Osteoblast (primary cell): ENCODE results near the gene PTAFR. TPM values are rescaled to one million over a fixed set of nuclear protein-coding genes. Genes with fewer than 3 reads are reported as not detected.
A peak's percentile ranks its signal among the peaks of the same experiment; 100 is the strongest.

Source experiments
- DNase-seq: peaks from one replicate; pipeline ENCODE4 v3.0.0; 2011; ENCODE audit warnings: low spot score, mixed read lengths; ENCODE audit not compliant: insufficient read length; ENCODE audit errors: missing footprints
- H2AFZ ChIP-seq: 2 replicates; pipeline ENCODE4 v1.6.0; 2011; ENCODE audit warnings: mild to moderate bottlenecking, low read length
- H3K27ac ChIP-seq: 2 replicates; pipeline ENCODE4 v1.5.1; 2011; ENCODE audit warnings: mild to moderate bottlenecking, low read depth, low read length, moderate library complexity
- H3K27me3 ChIP-seq: 2 replicates; pipeline ENCODE4 v1.6.0; 2012; ENCODE audit warnings: mild to moderate bottlenecking, control low read depth, inconsistent platforms, low read length, moderate library complexity; ENCODE audit not compliant: insufficient read depth
- H3K36me3 ChIP-seq: 2 replicates; pipeline ENCODE4 v1.5.1; 2011; ENCODE audit warnings: mild to moderate bottlenecking, low read length, control low read depth, moderate library complexity; ENCODE audit not compliant: insufficient read depth
- H3K4me1 ChIP-seq: 2 replicates; pipeline ENCODE4 v1.5.1; 2011; ENCODE audit warnings: mild to moderate bottlenecking, low read length, control low read depth, moderate library complexity; ENCODE audit not compliant: insufficient read depth
- H3K4me2 ChIP-seq: 2 replicates; pipeline ENCODE4 v1.6.0; 2011; ENCODE audit warnings: mild to moderate bottlenecking, low read length; ENCODE audit not compliant: insufficient read depth
- H3K4me3 ChIP-seq: fragments of 200-600 bp; sonication (generic); 3 replicates; pipeline ENCODE4 v1.5.1; 2012; ENCODE audit warnings: mild to moderate bottlenecking, low read length, inconsistent platforms; ENCODE audit not compliant: insufficient read depth
- H3K79me2 ChIP-seq: 2 replicates; pipeline ENCODE4 v1.6.0; 2012; ENCODE audit warnings: mild to moderate bottlenecking, low read length, control low read depth, inconsistent platforms; ENCODE audit not compliant: insufficient read depth
- H3K9me3 ChIP-seq: 2 replicates; pipeline ENCODE4 v1.5.1; 2011; ENCODE audit warnings: low read depth, low read length, control low read depth
- H4K20me1 ChIP-seq: 2 replicates; pipeline ENCODE4 v1.6.0; 2012; ENCODE audit warnings: mild to moderate bottlenecking, low read length, control low read depth; ENCODE audit not compliant: insufficient read depth
- total RNA-seq: library from RNA; depleted of rRNA; stranded (reverse); fragments of >200 nt; gene quantifications from 2 replicates; pipeline ENCODE4 v1.2.3, GENCODE V29; 2012
- TF ChIP-seq, protein P1 (sequence below): IDR thresholded peaks from 2 replicates; pipeline ENCODE4 v1.5.1; 2011; ENCODE audit warnings: mild to moderate bottlenecking, low read depth, low read length, moderate library complexity; ENCODE audit errors: extremely low read depth

PTAFR gene
- total RNA-seq, 1 donor, result under 0.01 TPM

GRCh38 chr1:28127617-28128257 is 48.8 kb downstream of the PTAFR start:
- Histone ChIP-seq H3K27ac (no peak overlapping the region), H3K4me2 (no peak overlapping the region), H4K20me1 (no peaks in the 10 kb centered on the region), H3K4me3 (no peak overlapping the region), H3K27me3 (no peaks in the 10 kb centered on the region), H3K4me1 (peaks cover 15% of the 10 kb centered on the region), H2AFZ (no peak overlapping the region), H3K9me3 (no peaks in the 10 kb centered on the region), H3K79me2 (no peaks in the 10 kb centered on the region), H3K36me3 (no peaks in the 10 kb centered on the region)
- TF ChIP-seq, protein P1, sequence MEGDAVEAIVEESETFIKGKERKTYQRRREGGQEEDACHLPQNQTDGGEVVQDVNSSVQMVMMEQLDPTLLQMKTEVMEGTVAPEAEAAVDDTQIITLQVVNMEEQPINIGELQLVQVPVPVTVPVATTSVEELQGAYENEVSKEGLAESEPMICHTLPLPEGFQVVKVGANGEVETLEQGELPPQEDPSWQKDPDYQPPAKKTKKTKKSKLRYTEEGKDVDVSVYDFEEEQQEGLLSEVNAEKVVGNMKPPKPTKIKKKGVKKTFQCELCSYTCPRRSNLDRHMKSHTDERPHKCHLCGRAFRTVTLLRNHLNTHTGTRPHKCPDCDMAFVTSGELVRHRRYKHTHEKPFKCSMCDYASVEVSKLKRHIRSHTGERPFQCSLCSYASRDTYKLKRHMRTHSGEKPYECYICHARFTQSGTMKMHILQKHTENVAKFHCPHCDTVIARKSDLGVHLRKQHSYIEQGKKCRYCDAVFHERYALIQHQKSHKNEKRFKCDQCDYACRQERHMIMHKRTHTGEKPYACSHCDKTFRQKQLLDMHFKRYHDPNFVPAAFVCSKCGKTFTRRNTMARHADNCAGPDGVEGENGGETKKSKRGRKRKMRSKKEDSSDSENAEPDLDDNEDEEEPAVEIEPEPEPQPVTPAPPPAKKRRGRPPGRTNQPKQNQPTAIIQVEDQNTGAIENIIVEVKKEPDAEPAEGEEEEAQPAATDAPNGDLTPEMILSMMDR, result no peak
- DNase-seq, result no peak

GRCh38 chr1:28126783-28127490 is 49.6 kb downstream of the PTAFR start:
- no peak overlapping the region for H3K4me2 ChIP-seq
- no peaks in the 10 kb centered on the region for H3K27me3 ChIP-seq
- no peak overlapping the region for H3K27ac ChIP-seq
- no peak for DNase-seq
- no peaks in the 10 kb centered on the region for H3K36me3 ChIP-seq
- peaks cover 23% of the 10 kb centered on the region for H3K4me1 ChIP-seq
- no peaks in the 10 kb centered on the region for H4K20me1 ChIP-seq
- H2AFZ ChIP-seq, result no peak overlapping the region
- H3K4me3 ChIP-seq, result no peak overlapping the region
- H3K9me3 ChIP-seq, result no peaks in the 10 kb centered on the region
- TF ChIP-seq, protein P1, result no peak
- no peaks in the 10 kb centered on the region for H3K79me2 ChIP-seq

- H3K79me2 ChIP-seq, result no peaks in the 10 kb centered on the region
- DNase-seq, result no peak
- H3K4me3 ChIP-seq, result no peak overlapping the region
- no peaks in the 10 kb centered on the region for H3K36me3 ChIP-seq
- no peak overlapping the region for H3K4me2 ChIP-seq
- peaks cover 25% of the 10 kb centered on the region for H3K4me1 ChIP-seq
- H3K27me3 ChIP-seq, result no peaks in the 10 kb centered on the region
- H2AFZ ChIP-seq, result no peak overlapping the region
- no peak overlapping the region for H3K27ac ChIP-seq
- no peaks in the 10 kb centered on the region for H4K20me1 ChIP-seq
- H3K9me3 ChIP-seq, result no peaks in the 10 kb centered on the region
- TF ChIP-seq, protein P1, result no peak
Measured at GRCh38 chr1:28126212-28126611, 50.3 kb downstream of the PTAFR start.

DNA sequence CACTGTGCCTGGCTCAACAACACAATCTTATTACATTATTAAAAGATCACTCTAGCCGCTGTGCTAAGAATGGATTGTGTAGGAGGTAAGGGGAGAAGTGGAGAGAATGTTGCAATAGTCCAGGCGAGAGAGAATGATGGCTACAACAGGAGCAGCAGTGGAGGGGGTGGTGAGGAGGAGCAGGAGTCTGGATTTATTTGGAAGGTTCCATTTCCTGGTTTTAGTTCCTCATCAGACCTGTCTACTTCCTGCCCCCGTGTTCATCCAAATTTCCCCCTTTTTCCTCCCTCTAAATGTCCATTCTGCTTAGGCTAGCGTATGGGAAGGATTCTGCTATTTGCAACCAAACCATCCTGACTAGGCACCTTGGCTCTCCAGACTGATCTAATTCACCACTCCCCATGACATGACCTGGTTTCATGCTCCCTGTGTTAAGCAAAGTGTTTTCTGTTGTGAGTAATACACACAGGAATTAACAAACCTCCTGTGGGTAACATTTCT is 53.0 kb downstream of the PTAFR start:
- Histone ChIP-seq H2AFZ (peak overlapping the region; percentile 32), H3K4me3 (no peak overlapping the region), H3K79me2 (no peaks in the 10 kb centered on the region), H3K27me3 (no peaks in the 10 kb centered on the region), H3K4me2 (peak overlapping the region; percentile 51), H3K27ac (peak overlapping the region; percentile 32), H3K4me1 (peaks cover 18% of the 10 kb centered on the region), H3K36me3 (no peaks in the 10 kb centered on the region), H3K9me3 (no peaks in the 10 kb centered on the region), H4K20me1 (no peaks in the 10 kb centered on the region)
- peak; percentile 83 for DNase-seq
- TF ChIP-seq, protein P1, result no peak
